ENCODE measurements around the gene ORAI1. TPM values are rescaled to one million over a fixed set of nuclear protein-coding genes. Genes with fewer than 3 reads are reported as not detected.
"Not testable (repeated sequence)": the region's sequence is repeated elsewhere in the genome, so short reads cannot be mapped to it uniquely, and the experiment has no call there.

ORAI1 gene
- total RNA-seq, 1 donor from 2014 or later = 18.9 TPM

DNA sequence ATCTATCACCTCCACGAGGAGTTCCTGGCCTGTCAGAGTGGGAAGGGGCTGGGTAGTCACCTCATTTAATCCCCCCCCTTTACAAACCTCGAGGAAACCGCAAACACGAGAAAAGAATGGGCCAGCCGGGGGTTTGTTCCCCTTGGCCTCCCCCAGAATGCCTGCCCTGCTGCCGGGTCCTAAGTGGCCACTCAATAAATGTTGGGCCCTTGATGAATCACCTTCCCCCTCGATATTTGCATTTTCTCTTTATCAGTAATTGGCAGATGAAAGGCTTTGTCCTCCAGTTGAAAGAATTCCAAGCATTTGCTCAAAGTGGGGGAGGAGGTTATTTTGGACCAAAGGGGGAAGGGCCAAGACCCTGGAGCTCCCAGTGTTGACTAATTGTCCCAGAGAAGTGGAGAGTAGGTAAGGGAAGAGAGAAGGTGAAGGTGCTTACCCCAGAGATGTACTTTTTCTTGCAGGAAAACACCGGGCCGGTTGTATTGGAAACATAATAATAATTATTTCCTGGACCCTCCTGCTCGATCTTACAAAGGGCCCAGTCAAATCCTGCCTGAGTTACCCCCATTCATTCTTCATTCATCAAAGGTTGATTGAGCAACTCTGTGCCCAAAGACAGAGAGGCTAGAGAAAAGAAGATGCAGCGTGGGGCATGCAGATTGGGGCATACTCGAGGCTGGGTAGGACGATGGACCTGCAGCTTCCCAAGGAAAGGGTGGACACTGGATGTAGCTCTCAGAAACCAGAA is 43.6 kb upstream of the ORAI1 start:
- H3K36me3 Mint-ChIP-seq (ENCODE audit: insufficient read depth) = peaks cover 2% of the 10 kb centered on the region
- TF ChIP-seq, protein P1, sequence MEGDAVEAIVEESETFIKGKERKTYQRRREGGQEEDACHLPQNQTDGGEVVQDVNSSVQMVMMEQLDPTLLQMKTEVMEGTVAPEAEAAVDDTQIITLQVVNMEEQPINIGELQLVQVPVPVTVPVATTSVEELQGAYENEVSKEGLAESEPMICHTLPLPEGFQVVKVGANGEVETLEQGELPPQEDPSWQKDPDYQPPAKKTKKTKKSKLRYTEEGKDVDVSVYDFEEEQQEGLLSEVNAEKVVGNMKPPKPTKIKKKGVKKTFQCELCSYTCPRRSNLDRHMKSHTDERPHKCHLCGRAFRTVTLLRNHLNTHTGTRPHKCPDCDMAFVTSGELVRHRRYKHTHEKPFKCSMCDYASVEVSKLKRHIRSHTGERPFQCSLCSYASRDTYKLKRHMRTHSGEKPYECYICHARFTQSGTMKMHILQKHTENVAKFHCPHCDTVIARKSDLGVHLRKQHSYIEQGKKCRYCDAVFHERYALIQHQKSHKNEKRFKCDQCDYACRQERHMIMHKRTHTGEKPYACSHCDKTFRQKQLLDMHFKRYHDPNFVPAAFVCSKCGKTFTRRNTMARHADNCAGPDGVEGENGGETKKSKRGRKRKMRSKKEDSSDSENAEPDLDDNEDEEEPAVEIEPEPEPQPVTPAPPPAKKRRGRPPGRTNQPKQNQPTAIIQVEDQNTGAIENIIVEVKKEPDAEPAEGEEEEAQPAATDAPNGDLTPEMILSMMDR (IDR thresholded peaks at IDR 0.05; ENCODE audit: unreplicated experiment) = no peak
- peaks cover 39% of the 10 kb centered on the region for H3K4me1 Mint-ChIP-seq (ENCODE audit: low read depth)
- DNase-seq (ENCODE audit: low spot score, unreplicated experiment) = peak; percentile 42
- H3K27ac Mint-ChIP-seq = peak overlapping the region; percentile 92
- no peaks in the 10 kb centered on the region for H3K9me3 Mint-ChIP-seq (ENCODE audit: low read depth)
- H3K27me3 Mint-ChIP-seq = no peaks in the 10 kb centered on the region
- H3K4me3 Mint-ChIP-seq (ENCODE audit: low read depth) = peak overlapping the region; percentile 63

DNA sequence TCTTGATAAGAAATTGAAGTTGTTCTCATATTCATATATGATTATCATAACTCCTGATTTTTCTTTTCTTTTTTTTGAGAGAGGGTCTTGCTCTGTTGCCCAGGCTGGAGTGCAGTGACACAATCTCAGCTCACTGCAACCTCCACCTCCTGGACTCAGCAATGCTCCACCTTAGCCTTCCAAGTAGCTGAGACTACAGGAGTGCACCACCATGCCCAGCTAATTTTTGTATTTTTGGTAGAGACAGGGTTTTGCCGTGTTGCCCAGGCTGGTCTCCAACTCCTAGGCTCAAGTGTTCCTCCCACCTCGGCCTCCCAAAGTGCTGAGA is 43.0 kb upstream of the ORAI1 start:
- not testable (repeated sequence) for H3K9me3 Mint-ChIP-seq (ENCODE audit: low read depth); H3K27me3 Mint-ChIP-seq; H3K36me3 Mint-ChIP-seq (ENCODE audit: insufficient read depth); H3K4me3 Mint-ChIP-seq (ENCODE audit: low read depth); DNase-seq (ENCODE audit: low spot score, unreplicated experiment)
- peaks cover 39% of the 10 kb centered on the region for H3K4me1 Mint-ChIP-seq (ENCODE audit: low read depth)
- peak overlapping the region; percentile 92 for H3K27ac Mint-ChIP-seq

DNA sequence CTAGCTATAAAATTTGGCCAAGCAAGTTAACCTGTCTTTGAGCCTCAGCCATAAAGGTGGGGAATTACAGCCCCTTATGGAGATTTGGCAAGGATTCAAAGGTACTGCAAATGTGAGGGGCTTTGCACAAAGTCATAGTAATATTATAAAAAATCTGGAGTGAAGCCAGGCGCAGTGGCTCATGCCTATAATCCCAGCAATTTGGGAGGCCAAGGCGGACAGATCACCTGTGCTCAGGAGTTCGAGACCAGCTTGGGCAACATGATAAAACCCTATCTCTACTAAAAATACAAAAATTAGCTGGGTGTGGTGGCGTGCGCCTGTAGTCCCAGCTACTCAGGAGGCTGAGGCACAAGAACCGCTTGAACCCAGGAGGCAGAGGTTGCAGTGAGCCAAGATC is 41.4 kb upstream of the ORAI1 start:
- not testable (repeated sequence) for H3K27ac Mint-ChIP-seq; H3K4me3 Mint-ChIP-seq (ENCODE audit: low read depth); H3K9me3 Mint-ChIP-seq (ENCODE audit: low read depth); DNase-seq (ENCODE audit: low spot score, unreplicated experiment); H3K36me3 Mint-ChIP-seq (ENCODE audit: insufficient read depth); H3K27me3 Mint-ChIP-seq
- H3K4me1 Mint-ChIP-seq (ENCODE audit: low read depth) = peaks cover 34% of the 10 kb centered on the region

DNA sequence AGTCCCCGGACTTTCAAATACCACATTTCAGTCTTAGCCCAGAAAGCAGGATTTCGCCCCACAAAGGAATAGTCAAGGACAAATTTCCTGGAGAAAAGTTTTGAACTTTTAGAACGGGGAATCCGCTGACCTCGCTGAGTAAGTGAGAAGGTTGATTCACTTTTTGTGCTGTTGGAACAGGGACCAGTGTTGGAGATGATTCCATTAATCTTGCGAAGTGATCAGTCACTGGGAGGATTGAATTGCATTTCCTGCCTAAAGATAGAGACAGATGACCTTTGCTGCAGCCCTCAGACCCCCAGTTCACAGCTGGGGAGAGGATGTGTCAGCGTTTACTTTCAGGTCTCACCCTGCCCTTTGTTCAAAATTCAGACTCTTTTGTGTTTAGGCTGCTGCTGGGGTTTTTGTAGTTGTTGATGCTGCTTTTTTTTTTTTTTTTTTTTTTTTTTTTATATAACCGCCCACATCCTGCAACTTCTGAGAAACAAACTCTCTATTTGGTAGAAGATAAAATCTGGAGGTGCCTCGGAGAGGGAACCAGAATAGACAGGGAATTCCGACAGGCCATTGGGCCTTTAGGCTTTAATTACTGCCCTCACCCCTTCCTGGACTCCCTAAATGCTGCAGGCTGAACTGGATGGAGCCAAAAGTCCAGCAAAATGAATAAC is 35.7 kb upstream of the ORAI1 start:
- H3K4me3 Mint-ChIP-seq (ENCODE audit: low read depth) = peak overlapping the region; percentile 50
- H3K27ac Mint-ChIP-seq = peak overlapping the region; percentile 96
- peaks cover 11% of the 10 kb centered on the region for H3K4me1 Mint-ChIP-seq (ENCODE audit: low read depth)
- peaks cover 5% of the 10 kb centered on the region for H3K36me3 Mint-ChIP-seq (ENCODE audit: insufficient read depth)
- no peak for DNase-seq (ENCODE audit: low spot score, unreplicated experiment)
- no peaks in the 10 kb centered on the region for H3K27me3 Mint-ChIP-seq
- TF ChIP-seq, protein P1 (IDR thresholded peaks at IDR 0.05; ENCODE audit: unreplicated experiment) = no peak
- no peaks in the 10 kb centered on the region for H3K9me3 Mint-ChIP-seq (ENCODE audit: low read depth)

DNA sequence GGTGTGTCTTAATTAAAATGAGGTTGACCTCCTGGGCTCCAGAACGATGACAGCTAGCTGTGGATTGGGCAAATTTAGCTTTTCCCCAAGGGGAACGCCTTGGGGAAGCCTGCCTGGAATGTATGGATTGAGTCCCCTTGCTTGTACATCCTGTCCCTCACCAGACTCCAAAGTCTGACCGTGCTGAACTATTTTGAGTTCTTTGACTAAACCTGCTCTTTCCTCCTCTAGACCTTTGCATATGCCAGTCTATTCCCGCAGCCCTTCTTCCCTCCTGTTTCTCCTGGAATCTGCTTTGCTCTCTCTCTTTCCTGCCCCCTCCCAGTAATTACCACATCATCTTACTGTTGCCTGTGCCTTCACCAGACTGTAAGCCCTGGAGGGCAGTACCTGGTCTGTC is 34.0 kb upstream of the ORAI1 start:
- no peaks in the 10 kb centered on the region for H3K27me3 Mint-ChIP-seq
- TF ChIP-seq, protein P1 (IDR thresholded peaks at IDR 0.05; ENCODE audit: unreplicated experiment) = no peak
- no peak overlapping the region for H3K27ac Mint-ChIP-seq
- H3K9me3 Mint-ChIP-seq (ENCODE audit: low read depth) = peaks cover 3% of the 10 kb centered on the region
- peaks cover 9% of the 10 kb centered on the region for H3K4me1 Mint-ChIP-seq (ENCODE audit: low read depth)
- DNase-seq (ENCODE audit: low spot score, unreplicated experiment) = no peak
- H3K36me3 Mint-ChIP-seq (ENCODE audit: insufficient read depth) = peaks cover 10% of the 10 kb centered on the region
- no peak overlapping the region for H3K4me3 Mint-ChIP-seq (ENCODE audit: low read depth)

DNA sequence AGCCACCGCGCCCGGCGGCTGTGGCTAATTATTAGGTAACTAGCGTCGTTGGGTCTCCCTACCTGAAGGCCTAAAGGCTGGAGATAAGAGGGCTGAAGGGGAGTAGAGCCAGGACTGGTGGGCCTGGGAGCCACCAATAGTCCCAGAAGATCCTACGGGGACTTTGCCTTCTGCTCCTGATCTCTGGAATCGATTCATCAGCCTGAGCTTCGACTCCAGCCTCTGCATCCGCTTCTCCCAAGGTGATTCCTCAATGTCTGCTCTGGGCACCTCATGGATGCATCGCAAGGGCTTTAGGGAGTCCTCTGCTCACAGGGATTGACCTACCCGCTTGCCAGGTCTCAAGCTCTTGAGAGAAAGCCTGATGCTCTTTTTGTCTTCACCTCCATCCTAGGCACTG is 30.8 kb upstream of the ORAI1 start:
- TF ChIP-seq, protein P1 (IDR thresholded peaks at IDR 0.05; ENCODE audit: unreplicated experiment) = no peak
- Mint-ChIP-seq H3K36me3 (ENCODE audit: insufficient read depth) (peaks cover 10% of the 10 kb centered on the region), H3K9me3 (ENCODE audit: low read depth) (peaks cover 3% of the 10 kb centered on the region), H3K27ac (no peak overlapping the region), H3K27me3 (no peaks in the 10 kb centered on the region), H3K4me3 (ENCODE audit: low read depth) (no peak overlapping the region), H3K4me1 (ENCODE audit: low read depth) (peaks cover 14% of the 10 kb centered on the region)
- no peak for DNase-seq (ENCODE audit: low spot score, unreplicated experiment)

Data from progenitor cell of endocrine pancreas (in vitro differentiated cells).